ENCODE data around the gene GPHB5. TPM values are rescaled to one million over a fixed set of nuclear protein-coding genes. Genes with fewer than 3 reads are reported as not detected.
A peak's percentile ranks its signal among the peaks of the same experiment; 100 is the strongest.

GPHB5 gene
- total RNA-seq, 1 donor from 2014 or later = not detected

DNA sequence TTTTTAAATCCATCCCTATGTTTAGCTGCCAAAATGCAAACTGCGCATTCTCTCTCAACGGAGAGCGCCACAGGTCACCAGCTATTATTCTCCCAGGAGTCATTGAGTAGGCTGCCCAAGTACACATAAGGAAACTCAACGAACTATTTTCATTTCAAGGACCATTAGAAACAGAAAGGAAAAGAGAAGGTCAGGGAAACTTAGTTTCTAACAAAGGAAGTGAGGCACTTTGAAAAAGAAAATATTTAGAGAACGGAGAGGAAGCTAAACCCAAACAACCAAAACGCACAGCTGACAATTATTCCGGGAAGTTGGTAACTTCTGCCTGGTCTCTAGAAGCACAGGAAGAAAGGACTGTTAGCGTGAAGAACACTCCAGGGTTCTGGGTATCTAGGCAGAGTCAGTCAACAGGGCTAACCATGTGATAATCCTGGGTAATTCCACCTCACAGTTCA is 23.5 kb downstream of the GPHB5 start:
- intact Hi-C loops (cut with micrococcal nuclease) = no loop called here
- TF ChIP-seq, protein P1, sequence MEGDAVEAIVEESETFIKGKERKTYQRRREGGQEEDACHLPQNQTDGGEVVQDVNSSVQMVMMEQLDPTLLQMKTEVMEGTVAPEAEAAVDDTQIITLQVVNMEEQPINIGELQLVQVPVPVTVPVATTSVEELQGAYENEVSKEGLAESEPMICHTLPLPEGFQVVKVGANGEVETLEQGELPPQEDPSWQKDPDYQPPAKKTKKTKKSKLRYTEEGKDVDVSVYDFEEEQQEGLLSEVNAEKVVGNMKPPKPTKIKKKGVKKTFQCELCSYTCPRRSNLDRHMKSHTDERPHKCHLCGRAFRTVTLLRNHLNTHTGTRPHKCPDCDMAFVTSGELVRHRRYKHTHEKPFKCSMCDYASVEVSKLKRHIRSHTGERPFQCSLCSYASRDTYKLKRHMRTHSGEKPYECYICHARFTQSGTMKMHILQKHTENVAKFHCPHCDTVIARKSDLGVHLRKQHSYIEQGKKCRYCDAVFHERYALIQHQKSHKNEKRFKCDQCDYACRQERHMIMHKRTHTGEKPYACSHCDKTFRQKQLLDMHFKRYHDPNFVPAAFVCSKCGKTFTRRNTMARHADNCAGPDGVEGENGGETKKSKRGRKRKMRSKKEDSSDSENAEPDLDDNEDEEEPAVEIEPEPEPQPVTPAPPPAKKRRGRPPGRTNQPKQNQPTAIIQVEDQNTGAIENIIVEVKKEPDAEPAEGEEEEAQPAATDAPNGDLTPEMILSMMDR (IDR thresholded peaks at IDR 0.05) = no peak
- POLR2A ChIA-PET = no interaction called here
- no peaks in the 10 kb centered on the region for H3K36me3 Mint-ChIP-seq (ENCODE audit: low read depth)
- no peak for ATAC-seq (ENCODE audit: low read depth)
- no peak for DNase-seq
- peak overlapping the region; percentile 13 for H3K4me3 Mint-ChIP-seq
- H3K4me1 Mint-ChIP-seq = peaks cover 4% of the 10 kb centered on the region
- H3K9me3 Mint-ChIP-seq = no peaks in the 10 kb centered on the region
- H3K27ac Mint-ChIP-seq = no peak overlapping the region
- peaks cover 12% of the 10 kb centered on the region for H3K27me3 Mint-ChIP-seq
- CTCF ChIA-PET = no interaction called here

DNA sequence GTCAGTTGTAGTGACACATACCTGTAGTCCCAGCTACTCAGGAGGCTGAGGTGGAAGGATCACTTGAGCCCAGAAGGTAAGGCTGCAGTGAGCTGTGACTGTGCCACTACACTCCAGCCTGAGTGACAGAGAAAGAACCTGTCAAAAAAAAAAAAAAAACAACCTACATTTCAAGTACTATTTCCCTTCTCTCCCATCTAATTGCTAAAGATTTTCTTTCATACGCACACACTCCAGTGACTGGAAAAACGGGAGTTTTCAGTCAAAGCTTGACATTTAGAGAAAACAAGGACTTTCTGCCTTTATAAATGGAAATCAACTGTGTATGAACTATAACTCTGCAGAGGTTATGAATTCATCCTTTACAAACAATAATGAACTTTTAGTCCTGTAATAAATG is 25.9 kb downstream of the GPHB5 start:
- Mint-ChIP-seq H3K36me3 (ENCODE audit: low read depth) (no peaks in the 10 kb centered on the region), H3K27me3 (peaks cover 9% of the 10 kb centered on the region), H3K27ac (no peak overlapping the region), H3K4me1 (peaks cover 4% of the 10 kb centered on the region), H3K9me3 (no peaks in the 10 kb centered on the region), H3K4me3 (no peak overlapping the region)
- DNase-seq (no peak), ATAC-seq (ENCODE audit: low read depth) (no peak)
- POLR2A ChIA-PET = no interaction called here
- TF ChIP-seq, protein P1 (IDR thresholded peaks at IDR 0.05) = no peak
- CTCF ChIA-PET = no interaction called here
- intact Hi-C loops (cut with micrococcal nuclease) = no loop called here

DNA sequence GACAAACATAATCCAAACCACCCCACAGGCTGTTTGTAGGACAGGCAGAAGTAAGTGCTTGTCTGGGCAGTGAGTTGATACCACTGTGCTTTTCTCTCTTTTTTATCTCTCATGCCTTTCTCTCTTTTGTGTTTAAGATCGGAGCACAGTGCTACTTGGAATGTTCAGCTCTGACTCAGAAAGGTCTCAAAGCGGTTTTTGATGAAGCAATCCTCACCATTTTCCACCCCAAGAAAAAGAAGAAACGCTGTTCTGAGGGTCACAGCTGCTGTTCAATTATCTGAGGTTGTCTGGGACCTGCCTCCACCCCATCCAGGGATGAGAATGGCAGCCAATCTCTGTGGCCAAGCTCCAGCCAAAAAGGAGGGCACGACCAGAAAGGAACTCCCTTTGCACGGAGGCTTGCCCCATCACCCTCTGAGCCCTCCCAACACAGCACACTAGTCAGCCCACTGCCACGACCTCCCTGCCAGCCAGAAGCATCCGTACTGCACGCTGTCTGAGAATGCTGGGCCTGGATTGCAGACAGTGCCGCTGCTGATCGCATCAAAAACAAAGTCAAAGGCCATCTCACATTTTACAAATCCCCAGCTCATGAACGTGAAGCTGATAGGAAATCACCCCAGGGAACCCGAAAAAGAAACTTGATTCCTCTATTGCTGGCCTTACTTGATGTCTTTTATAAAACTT is 27.8 kb downstream of the GPHB5 start:
- no peak for ATAC-seq (ENCODE audit: low read depth)
- CTCF ChIA-PET = no interaction called here
- POLR2A ChIA-PET = no interaction called here
- TF ChIP-seq, protein P1 (IDR thresholded peaks at IDR 0.05) = no peak
- Mint-ChIP-seq H3K9me3 (no peaks in the 10 kb centered on the region), H3K4me1 (peaks cover 4% of the 10 kb centered on the region), H3K27me3 (peaks cover 9% of the 10 kb centered on the region), H3K4me3 (no peak overlapping the region), H3K36me3 (ENCODE audit: low read depth) (no peaks in the 10 kb centered on the region), H3K27ac (no peak overlapping the region)
- intact Hi-C loops (cut with micrococcal nuclease) = no loop called here
- no peak for DNase-seq

DNA sequence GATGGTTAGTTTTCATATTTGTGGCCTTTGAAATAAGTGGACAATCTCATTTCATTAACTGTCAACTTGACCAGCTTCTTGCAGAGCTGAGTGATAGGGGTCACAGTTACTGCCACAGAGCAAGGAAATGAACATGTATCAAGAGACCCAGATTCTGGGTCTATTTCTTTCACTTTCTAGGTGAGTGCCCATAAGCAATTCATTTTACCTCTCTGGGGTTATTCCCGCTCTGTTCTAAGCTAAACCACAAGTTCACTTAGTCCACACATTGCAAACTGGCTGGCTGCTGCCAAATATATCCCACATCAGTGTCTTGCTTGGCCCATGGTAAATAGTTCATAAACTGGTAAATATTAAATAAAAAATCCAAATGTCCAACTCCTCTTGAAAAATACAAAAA is 29.9 kb downstream of the GPHB5 start:
- ATAC-seq (ENCODE audit: low read depth) = no peak
- ChIA-PET CTCF (no interaction called here), POLR2A (no interaction called here)
- intact Hi-C loops (cut with micrococcal nuclease) = no loop called here
- DNase-seq = no peak
- no peaks in the 10 kb centered on the region for H3K36me3 Mint-ChIP-seq (ENCODE audit: low read depth)
- H3K9me3 Mint-ChIP-seq = no peaks in the 10 kb centered on the region
- no peak overlapping the region for H3K27ac Mint-ChIP-seq
- no peaks in the 10 kb centered on the region for H3K4me1 Mint-ChIP-seq
- no peak overlapping the region for H3K4me3 Mint-ChIP-seq
- H3K27me3 Mint-ChIP-seq = peaks cover 9% of the 10 kb centered on the region
- TF ChIP-seq, protein P1 (IDR thresholded peaks at IDR 0.05) = no peak

DNA sequence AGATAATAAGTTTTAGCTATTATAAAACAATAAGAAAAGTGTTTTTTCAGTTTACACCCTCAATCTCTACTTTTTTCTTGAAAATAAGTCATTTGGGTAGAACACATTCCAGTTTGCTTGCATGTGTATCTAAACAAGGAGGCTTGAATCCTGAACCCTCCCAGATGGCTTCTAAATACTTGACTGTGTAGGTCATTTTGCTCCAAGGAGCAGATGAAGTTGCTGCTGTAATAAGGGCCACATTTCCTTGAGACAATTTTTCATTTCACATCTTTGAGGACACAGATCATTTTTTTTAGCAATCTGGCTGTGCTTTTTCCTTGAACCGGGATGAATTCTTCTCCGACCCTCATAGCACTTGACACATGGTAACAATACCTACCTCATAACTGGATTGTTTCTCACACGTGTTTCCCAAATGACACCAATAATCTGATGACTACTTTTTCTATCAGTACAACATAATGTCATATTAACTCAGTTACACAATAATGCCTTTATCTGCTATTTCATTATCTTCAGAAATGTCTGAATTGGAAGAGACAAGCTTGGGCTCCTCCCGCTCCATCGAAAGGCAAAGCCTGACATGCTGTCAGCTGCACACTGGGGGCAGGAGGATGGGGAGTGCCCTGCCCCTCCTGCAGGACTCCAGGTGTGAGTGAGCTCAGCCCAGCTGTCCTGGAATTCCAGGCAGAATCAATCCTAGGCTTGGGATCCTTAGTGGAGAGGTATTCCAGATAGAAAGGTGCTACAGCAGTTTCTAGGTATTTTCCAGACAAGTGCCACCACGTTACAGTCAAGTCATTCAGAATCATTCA is 30.9 kb downstream of the GPHB5 start:
- Mint-ChIP-seq H3K4me1 (no peaks in the 10 kb centered on the region), H3K27me3 (peaks cover 6% of the 10 kb centered on the region), H3K36me3 (ENCODE audit: low read depth) (no peaks in the 10 kb centered on the region), H3K27ac (no peak overlapping the region), H3K9me3 (no peaks in the 10 kb centered on the region), H3K4me3 (no peak overlapping the region)
- ChIA-PET CTCF (no interaction called here), POLR2A (no interaction called here)
- DNase-seq = no peak
- TF ChIP-seq, protein P1 (IDR thresholded peaks at IDR 0.05) = no peak
- intact Hi-C loops (cut with micrococcal nuclease) = no loop called here
- ATAC-seq (ENCODE audit: low read depth) = no peak

Data from activated B cell treated with CpG ODN at 0.5 μM for 24 hours (primary cell).